Ovary (tissue), 3 donors: ENCODE results near the gene SLC1A4.

Experiments used
- EP300 ChIP-seq: sonication (generic); formaldehyde crosslinking; IDR thresholded peaks from one replicate; pipeline ENCODE4 v1.6.1; 2017; ENCODE audit warnings: antibody characterized with exemption
- TF ChIP-seq, protein P1 (sequence below), 3 donors: fragments of 450-650 bp in 2 of 3; fragments of 200-600 bp in 1 of 3; IDR thresholded peaks; one replicate each; pipeline versions ENCODE4 v1.5.1 to v1.8.0; 2016 to 2022; ENCODE audit warnings: antibody characterized with exemption in 3 of 3, mild to moderate bottlenecking in 1 of 3
- donor health status: DM: no; HTN: no; CAD: no.

- TF ChIP-seq EP300 = no peak
- TF ChIP-seq, protein P1, sequence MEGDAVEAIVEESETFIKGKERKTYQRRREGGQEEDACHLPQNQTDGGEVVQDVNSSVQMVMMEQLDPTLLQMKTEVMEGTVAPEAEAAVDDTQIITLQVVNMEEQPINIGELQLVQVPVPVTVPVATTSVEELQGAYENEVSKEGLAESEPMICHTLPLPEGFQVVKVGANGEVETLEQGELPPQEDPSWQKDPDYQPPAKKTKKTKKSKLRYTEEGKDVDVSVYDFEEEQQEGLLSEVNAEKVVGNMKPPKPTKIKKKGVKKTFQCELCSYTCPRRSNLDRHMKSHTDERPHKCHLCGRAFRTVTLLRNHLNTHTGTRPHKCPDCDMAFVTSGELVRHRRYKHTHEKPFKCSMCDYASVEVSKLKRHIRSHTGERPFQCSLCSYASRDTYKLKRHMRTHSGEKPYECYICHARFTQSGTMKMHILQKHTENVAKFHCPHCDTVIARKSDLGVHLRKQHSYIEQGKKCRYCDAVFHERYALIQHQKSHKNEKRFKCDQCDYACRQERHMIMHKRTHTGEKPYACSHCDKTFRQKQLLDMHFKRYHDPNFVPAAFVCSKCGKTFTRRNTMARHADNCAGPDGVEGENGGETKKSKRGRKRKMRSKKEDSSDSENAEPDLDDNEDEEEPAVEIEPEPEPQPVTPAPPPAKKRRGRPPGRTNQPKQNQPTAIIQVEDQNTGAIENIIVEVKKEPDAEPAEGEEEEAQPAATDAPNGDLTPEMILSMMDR (IDR thresholded peaks at IDR 0.05) = no peak
These were observed 78.8 kb downstream of the SLC1A4 start for GRCh38 chr2:65067806-65068553.
